GM23248 (cell line): ENCODE data around the gene MMP10.

ENCODE experiments used
- EZH2 ChIP-seq: fragments of 200-600 bp; sonication (generic); IDR thresholded peaks from 2 replicates; pipeline ENCODE4 v1.6.1; 2018; ENCODE audit warnings: antibody characterized with exemption, mild to moderate bottlenecking; ENCODE audit not compliant: insufficient read depth, poor library complexity, severe bottlenecking
- EZH2phosphoT487 ChIP-seq: fragments of 200-600 bp; sonication (generic); IDR thresholded peaks from 2 replicates; pipeline ENCODE4 v1.6.1; 2018; ENCODE audit warnings: antibody characterized with exemption, moderate library complexity, mild to moderate bottlenecking, low read depth; ENCODE audit not compliant: insufficient read depth

GRCh38 chr11:102776454-102776853, 4.0 kb downstream of the MMP10 start:
- TF ChIP-seq EZH2phosphoT487, result no peak
- TF ChIP-seq EZH2, result no peak
